PFSK-1 (cell line): ENCODE measurements around the gene RGS12.

Experiments used
- FOXP2 ChIP-seq: optimal IDR thresholded peaks from 2 replicates; pipeline ENCODE3; 2011; ENCODE audit warnings: borderline replicate concordance, control low read depth, inconsistent platforms; ENCODE audit not compliant: insufficient read depth; ENCODE audit errors: extremely low read length, extremely low read depth
- POLR2AphosphoS5 ChIP-seq: IDR thresholded peaks from 2 replicates; pipeline ENCODE4 v1.6.1; 2012; ENCODE audit warnings: low read depth, mild to moderate bottlenecking, control low read depth, low read length, moderate library complexity
- REST ChIP-seq, 2 experiments: IDR thresholded peaks; 2 replicates each; pipeline versions ENCODE4 v1.6.1 to v1.8.0; 2011 to 2012; ENCODE audit warnings: low read depth in 2 of 2, low read length in 2 of 2, control low read depth in 1 of 2, inconsistent platforms in 1 of 2, mild to moderate bottlenecking in 1 of 2, moderate library complexity in 1 of 2; ENCODE audit not compliant: insufficient read depth in 1 of 2
- SIN3A ChIP-seq: IDR thresholded peaks from 2 replicates; pipeline ENCODE4 v1.6.1; 2012; ENCODE audit warnings: mild to moderate bottlenecking, low read length, moderate library complexity, borderline replicate concordance; ENCODE audit not compliant: insufficient read depth
- TAF1 ChIP-seq: IDR thresholded peaks from 2 replicates; pipeline ENCODE4 v1.6.1; 2012; ENCODE audit warnings: low read length, control low read depth, borderline replicate concordance; ENCODE audit not compliant: insufficient read depth

The RGS12 gene

GRCh38 chr4:3306450-3306849, 13.6 kb downstream of the RGS12 start:
- TF ChIP-seq SIN3A (no peak), POLR2AphosphoS5 (no peak), TAF1 (no peak), REST (IDR thresholded peaks at IDR 0.05; ENCODE audit: insufficient read depth in 1 of 2, low read depth in 2 of 2, low read length in 2 of 2) (no peak), FOXP2 (no peak)

GRCh38 chr4:3307060-3307459, 14.2 kb downstream of the RGS12 start:
- TF ChIP-seq FOXP2 (no peak), SIN3A (no peak), REST (IDR thresholded peaks at IDR 0.05; ENCODE audit: insufficient read depth in 1 of 2, low read depth in 2 of 2, low read length in 2 of 2) (no peak), TAF1 (no peak), POLR2AphosphoS5 (no peak)

GRCh38 chr4:3307486-3307885, 14.7 kb downstream of the RGS12 start:
- TF ChIP-seq REST (IDR thresholded peaks at IDR 0.05; ENCODE audit: insufficient read depth in 1 of 2, low read depth in 2 of 2, low read length in 2 of 2) = no peak
- TF ChIP-seq POLR2AphosphoS5 = no peak
- no peak for TF ChIP-seq TAF1
- TF ChIP-seq SIN3A = no peak
- TF ChIP-seq FOXP2 = no peak

GRCh38 chr4:3307891-3308575, 15.2 kb downstream of the RGS12 start:
- no peak for TF ChIP-seq TAF1
- TF ChIP-seq REST (IDR thresholded peaks at IDR 0.05; ENCODE audit: insufficient read depth in 1 of 2, low read depth in 2 of 2, low read length in 2 of 2) = no peak
- TF ChIP-seq POLR2AphosphoS5 = no peak
- no peak for TF ChIP-seq SIN3A
- TF ChIP-seq FOXP2 = no peak
